Measurements from ENCODE around the gene ERRFI1. TPM values are rescaled to one million over a fixed set of nuclear protein-coding genes. Genes with fewer than 3 reads are reported as not detected.
"Not testable (repeated sequence)": the region's sequence is repeated elsewhere in the genome, so short reads cannot be mapped to it uniquely, and the experiment has no call there.

Gene ERRFI1
- total RNA-seq, 1 donor from 2014 or later = 44.8 TPM

- no peak overlapping the region for H2AFZ ChIP-seq (replicated peaks)
- no peak overlapping the region for H3K9ac ChIP-seq
- Mint-ChIP-seq H3K4me3 (no peak overlapping the region), H3K27me3 (ENCODE audit: insufficient read depth, low read depth) (no peaks in the 10 kb centered on the region), H3K27ac (no peak overlapping the region), H3K36me3 (no peaks in the 10 kb centered on the region), H3K4me1 (peaks cover 3% of the 10 kb centered on the region), H3K9me3 (no peaks in the 10 kb centered on the region)
- no peaks in the 10 kb centered on the region for H3K36me3 ChIP-seq
- no peaks in the 10 kb centered on the region for H3K79me2 ChIP-seq (ENCODE audit: low read depth)
- H3K27me3 ChIP-seq = no peaks in the 10 kb centered on the region
- H3K4me2 ChIP-seq = no peak overlapping the region
- no peak for DNase-seq (ENCODE audit: low spot score)
- H3K4me3 ChIP-seq = no peak overlapping the region
- no peaks in the 10 kb centered on the region for H3K9me3 ChIP-seq (ENCODE audit: low read depth)
- H3F3A ChIP-seq (ENCODE audit: low read depth) = no peaks in the 10 kb centered on the region
- TF ChIP-seq, protein P1, sequence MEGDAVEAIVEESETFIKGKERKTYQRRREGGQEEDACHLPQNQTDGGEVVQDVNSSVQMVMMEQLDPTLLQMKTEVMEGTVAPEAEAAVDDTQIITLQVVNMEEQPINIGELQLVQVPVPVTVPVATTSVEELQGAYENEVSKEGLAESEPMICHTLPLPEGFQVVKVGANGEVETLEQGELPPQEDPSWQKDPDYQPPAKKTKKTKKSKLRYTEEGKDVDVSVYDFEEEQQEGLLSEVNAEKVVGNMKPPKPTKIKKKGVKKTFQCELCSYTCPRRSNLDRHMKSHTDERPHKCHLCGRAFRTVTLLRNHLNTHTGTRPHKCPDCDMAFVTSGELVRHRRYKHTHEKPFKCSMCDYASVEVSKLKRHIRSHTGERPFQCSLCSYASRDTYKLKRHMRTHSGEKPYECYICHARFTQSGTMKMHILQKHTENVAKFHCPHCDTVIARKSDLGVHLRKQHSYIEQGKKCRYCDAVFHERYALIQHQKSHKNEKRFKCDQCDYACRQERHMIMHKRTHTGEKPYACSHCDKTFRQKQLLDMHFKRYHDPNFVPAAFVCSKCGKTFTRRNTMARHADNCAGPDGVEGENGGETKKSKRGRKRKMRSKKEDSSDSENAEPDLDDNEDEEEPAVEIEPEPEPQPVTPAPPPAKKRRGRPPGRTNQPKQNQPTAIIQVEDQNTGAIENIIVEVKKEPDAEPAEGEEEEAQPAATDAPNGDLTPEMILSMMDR (IDR thresholded peaks at IDR 0.05) = no peak
- TF ChIP-seq EZH2 (IDR thresholded peaks at IDR 0.05) (no peak), EZH2phosphoT487 (IDR thresholded peaks at IDR 0.05) (no peak)
- no peaks in the 10 kb centered on the region for H3K4me1 ChIP-seq
- H3K27ac ChIP-seq = no peak overlapping the region
- H4K20me1 ChIP-seq (ENCODE audit: low read depth) = no peaks in the 10 kb centered on the region
Measured at GRCh38 chr1:8051650-8052049, 25.5 kb upstream of the ERRFI1 start.

DNA sequence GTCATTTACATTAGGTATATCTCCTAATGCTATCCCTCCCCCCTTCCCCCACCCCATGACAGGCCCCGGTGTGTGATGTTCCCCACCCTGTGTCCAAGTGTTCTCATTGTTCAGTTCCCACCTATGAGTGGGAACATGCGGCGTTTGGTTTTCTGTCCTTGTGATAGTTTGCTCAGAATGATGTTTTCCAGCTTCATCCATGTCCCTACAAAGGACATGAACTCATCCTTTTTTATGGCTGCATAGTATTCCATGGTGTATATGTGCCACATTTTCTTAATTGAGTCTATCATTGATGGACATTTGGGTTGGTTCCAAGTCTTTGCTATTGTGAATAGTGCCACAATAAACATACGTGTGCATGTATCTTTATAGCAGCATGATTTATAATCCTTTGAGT, 23.1 kb upstream of the ERRFI1 start:
- not testable (repeated sequence) for H3K9me3 ChIP-seq (ENCODE audit: low read depth); H3K27ac Mint-ChIP-seq; H3K36me3 Mint-ChIP-seq; H3K27me3 Mint-ChIP-seq (ENCODE audit: insufficient read depth, low read depth); H3K9me3 Mint-ChIP-seq; H4K20me1 ChIP-seq (ENCODE audit: low read depth); H3K4me1 Mint-ChIP-seq; H3K79me2 ChIP-seq (ENCODE audit: low read depth); H3K4me1 ChIP-seq; H2AFZ ChIP-seq (replicated peaks); DNase-seq (ENCODE audit: low spot score); H3K4me2 ChIP-seq; H3K36me3 ChIP-seq; H3K4me3 ChIP-seq; H3K27ac ChIP-seq; H3K9ac ChIP-seq; H3K27me3 ChIP-seq; H3F3A ChIP-seq (ENCODE audit: low read depth); H3K4me3 Mint-ChIP-seq

DNA sequence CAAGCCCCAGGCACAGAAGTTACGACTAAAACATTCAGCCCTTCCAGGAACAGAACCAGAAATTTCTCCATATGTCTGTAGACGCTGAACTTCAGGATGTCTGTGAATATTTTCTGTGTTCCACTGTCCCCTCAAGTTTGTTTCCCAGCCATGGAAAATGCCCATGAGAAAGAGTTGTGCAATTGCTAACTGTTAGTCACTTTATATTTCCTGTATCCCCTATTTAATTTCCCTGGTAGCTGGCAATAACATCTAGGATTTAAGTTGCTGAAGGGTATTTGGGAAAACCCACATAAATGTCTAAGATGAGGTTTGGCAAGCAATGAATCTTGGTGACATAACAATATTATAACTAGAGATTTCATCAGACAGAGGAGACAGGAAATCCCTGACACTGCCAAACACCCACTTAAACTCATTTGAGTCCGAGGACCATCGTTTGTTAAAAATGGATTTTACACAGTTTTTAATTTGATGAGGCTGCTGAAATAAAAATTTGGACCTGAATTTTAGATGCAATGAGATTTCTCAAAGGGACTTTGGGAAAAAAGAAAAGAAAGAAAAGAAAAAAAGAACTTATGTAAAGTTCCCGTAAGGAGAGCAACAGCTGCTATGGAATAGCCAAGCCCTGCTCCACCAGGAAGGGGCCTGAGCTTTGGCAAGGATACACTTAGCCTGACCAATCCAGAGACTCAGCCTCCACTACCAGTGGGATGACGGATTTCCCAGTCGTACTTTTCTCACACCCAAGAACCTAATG, 21.8 kb upstream of the ERRFI1 start:
- H3K27me3 Mint-ChIP-seq (ENCODE audit: insufficient read depth, low read depth) = no peaks in the 10 kb centered on the region
- no peak overlapping the region for H3K4me2 ChIP-seq

GRCh38 chr1:8047112-8047511, 21.0 kb upstream of the ERRFI1 start:
- Histone ChIP-seq H3K4me3 (no peak overlapping the region), H3K36me3 (no peaks in the 10 kb centered on the region), H3K4me2 (no peak overlapping the region), H2AFZ (replicated peaks) (no peak overlapping the region), H3K27ac (no peak overlapping the region), H3F3A (ENCODE audit: low read depth) (no peaks in the 10 kb centered on the region), H3K9me3 (ENCODE audit: low read depth) (peaks cover 6% of the 10 kb centered on the region), H3K4me1 (no peaks in the 10 kb centered on the region), H3K79me2 (ENCODE audit: low read depth) (no peaks in the 10 kb centered on the region), H3K27me3 (no peaks in the 10 kb centered on the region), H4K20me1 (ENCODE audit: low read depth) (no peaks in the 10 kb centered on the region), H3K9ac (no peak overlapping the region)
- Mint-ChIP-seq H3K4me3 (no peak overlapping the region), H3K9me3 (peaks cover 7% of the 10 kb centered on the region), H3K36me3 (no peaks in the 10 kb centered on the region), H3K4me1 (peaks cover 3% of the 10 kb centered on the region), H3K27ac (no peak overlapping the region), H3K27me3 (ENCODE audit: insufficient read depth, low read depth) (no peaks in the 10 kb centered on the region)
- TF ChIP-seq EZH2 (IDR thresholded peaks at IDR 0.05) (no peak), EZH2phosphoT487 (IDR thresholded peaks at IDR 0.05) (no peak)
- TF ChIP-seq, protein P1 (IDR thresholded peaks at IDR 0.05) = no peak
- no peak for DNase-seq (ENCODE audit: low spot score)

More for the DNA sequence above, 21.8 kb upstream of the ERRFI1 start:
- Histone ChIP-seq H3K9me3 (ENCODE audit: low read depth) (no peaks in the 10 kb centered on the region), H3K4me3 (no peak overlapping the region), H4K20me1 (ENCODE audit: low read depth) (no peaks in the 10 kb centered on the region), H3K27me3 (no peaks in the 10 kb centered on the region), H3F3A (ENCODE audit: low read depth) (no peaks in the 10 kb centered on the region), H3K9ac (no peak overlapping the region), H3K4me1 (no peaks in the 10 kb centered on the region), H3K79me2 (ENCODE audit: low read depth) (no peaks in the 10 kb centered on the region), H3K27ac (no peak overlapping the region), H2AFZ (replicated peaks) (no peak overlapping the region), H3K36me3 (no peaks in the 10 kb centered on the region)
- no peak overlapping the region for H3K4me3 Mint-ChIP-seq
- H3K27ac Mint-ChIP-seq = peak overlapping the region; percentile 18
- H3K4me1 Mint-ChIP-seq = peaks cover 3% of the 10 kb centered on the region
- peaks cover 5% of the 10 kb centered on the region for H3K9me3 Mint-ChIP-seq
- no peaks in the 10 kb centered on the region for H3K36me3 Mint-ChIP-seq
- no peak for DNase-seq (ENCODE audit: low spot score)
- TF ChIP-seq EZH2phosphoT487 (IDR thresholded peaks at IDR 0.05) (no peak), EZH2 (IDR thresholded peaks at IDR 0.05) (no peak)
- TF ChIP-seq, protein P1 (IDR thresholded peaks at IDR 0.05) = no peak
